ENCODE results near the gene SPTLC1. TPM values are rescaled to one million over a fixed set of nuclear protein-coding genes. Genes with fewer than 3 reads are reported as not detected.
A peak's percentile ranks its signal among the peaks of the same experiment; 100 is the strongest.

SPTLC1 gene
- total and polyA plus RNA-seq, 2 of the 13 experiments (the other 11 are each of a cell fraction or from before 2014, with no cell fraction given): 56.2 to 72.5 TPM

- TF ChIP-seq HNRNPH1 (optimal IDR thresholded peaks at IDR 0.05; ENCODE audit: low read depth, low read length): no peak
Measured at GRCh38 chr9:92132501-92132900, 17.3 kb upstream of the SPTLC1 start (continued).

- WGBS (ENCODE audit: low lambda C conversion rate): 7% methylated on average over 8 of the region's 8 CpGs
- peak overlapping the region; percentile 6; the same call in 1 of the 2 replicates for H3K9ac ChIP-seq (ENCODE audit: insufficient read depth, low read depth, low read length)
- in situ Hi-C loops (cut with HindIII; ENCODE audit: extremely low pct_ligation_motif_present, low pct_unique_long_range_greater_than_20kb): no loop called here
- peak overlapping the region in 2 of 3 experiments; percentile 10 to 24; a peak in 2 of 6 replicates for H3K4me3 ChIP-seq (replicated peaks in 1 of 3; ENCODE audit: insufficient read depth in 1 of 3, low read depth in 2 of 3, low read length in 3 of 3)
- CTCF ChIA-PET (ENCODE audit: low intra/inter-chr PET ratio, low total read pairs): no interaction called here
- no peaks in the 10 kb centered on the region for H3K9me3 ChIP-seq (ENCODE audit: low read length)
- no peaks in the 10 kb centered on the region for H3K36me3 ChIP-seq (replicated peaks in 1 of 2; ENCODE audit: control insufficient read depth in 1 of 2, insufficient read depth in 2 of 2, low read length in 2 of 2)
- no peaks in the 10 kb centered on the region for H3K79me2 ChIP-seq (ENCODE audit: insufficient read depth, low read length)
- peak overlapping the region; percentile 61 for H3K4me2 ChIP-seq (ENCODE audit: low read depth, low read length)
- no peak for FAIRE-seq
- BruUV-seq (replicated peaks): no TSS peak
- intact Hi-C loops (cut with micrococcal nuclease; ENCODE audit: unreplicated experiment): no loop called here
- H2AFZ ChIP-seq (ENCODE audit: low read length): peak overlapping the region; percentile 60
- H3K27ac ChIP-seq (ENCODE audit: extremely low read length, insufficient read depth, low read length): no peak overlapping the region
- H4K20me1 ChIP-seq (ENCODE audit: insufficient read depth, low read length): no peaks in the 10 kb centered on the region
- DNase-seq (ENCODE audit: low spot score): no peak
- POLR2A ChIA-PET: no interaction called here
- ATAC-seq: peak; percentile 93
- no peaks in the 10 kb centered on the region for H3K4me1 ChIP-seq (ENCODE audit: insufficient read depth, low read length)
- peaks cover 0 to 3% of the 10 kb centered on the region in 2 experiments; a peak in 1 of 5 replicates for H3K27me3 ChIP-seq (ENCODE audit: control insufficient read depth in 1 of 2, insufficient read depth in 2 of 2, low read length in 2 of 2)
- TF ChIP-seq FOSL1 (CRISPR knock-in tag; IDR thresholded peaks at IDR 0.05; ENCODE audit: borderline replicate concordance) (no peak), GRHL1 (CRISPR knock-in tag; conservative IDR thresholded peaks at IDR 0.05) (no peak), ZNF670 (CRISPR knock-in tag; IDR thresholded peaks at IDR 0.05; ENCODE audit: borderline replicate concordance) (no peak), ZNF687 (CRISPR knock-in tag; IDR thresholded peaks at IDR 0.05) (peak; percentile 55), GABPA (IDR thresholded peaks at IDR 0.05; ENCODE audit: low read depth, low read length) (peak; percentile 16; the same call in 1 of the 2 replicates), GABPA (CRISPR knock-in tag; IDR thresholded peaks at IDR 0.05; ENCODE audit: low read depth) (0 out of 2 replicates have a peak, but pooled peaks have one; percentile 19), DMAP1 (CRISPR knock-in tag; IDR thresholded peaks at IDR 0.05) (no peak), ZNF883 (CRISPR knock-in tag; IDR thresholded peaks at IDR 0.05; ENCODE audit: not compliant biosample characterization) (no peak), ZNF3 (CRISPR knock-in tag; IDR thresholded peaks at IDR 0.05) (no peak), ZFX (CRISPR knock-in tag; IDR thresholded peaks at IDR 0.05; ENCODE audit: low read depth) (peak; percentile 26; the same call in 1 of the 2 replicates), KAT7 (CRISPR knock-in tag; IDR thresholded peaks at IDR 0.05; ENCODE audit: borderline replicate concordance) (no peak), ZC3H13 (CRISPR knock-in tag; IDR thresholded peaks at IDR 0.05) (no peak), CCDC6 (CRISPR knock-in tag; IDR thresholded peaks at IDR 0.05) (no peak), NFE2L1 (CRISPR knock-in tag; IDR thresholded peaks at IDR 0.05; ENCODE audit: borderline replicate concordance) (no peak)
Measured at GRCh38 chr9:92122800-92123199, 7.6 kb upstream of the SPTLC1 start.
